ENCODE results near the gene HTRA3. TPM values are rescaled to one million over a fixed set of nuclear protein-coding genes. Genes with fewer than 3 reads are reported as not detected.

Gene HTRA3
- total RNA-seq, 1 donor from 2014 or later = 3.4 TPM

- no peaks in the 10 kb centered on the region for H3K36me3 Mint-ChIP-seq (ENCODE audit: low read depth)
- H3K27me3 Mint-ChIP-seq (ENCODE audit: low read depth) = peaks cover 5% of the 10 kb centered on the region
- no peak for DNase-seq (ENCODE audit: low read depth, low spot score)
- peaks cover 5% of the 10 kb centered on the region for H3K4me1 Mint-ChIP-seq
- no peak overlapping the region for H3K27ac Mint-ChIP-seq (ENCODE audit: unreplicated experiment)
- no peak overlapping the region for H3K4me3 Mint-ChIP-seq
- H3K9me3 Mint-ChIP-seq = no peaks in the 10 kb centered on the region
- TF ChIP-seq CTCF (conservative IDR thresholded peaks at IDR 0.05) = no peak
Observed at GRCh38 chr4:8276358-8277240, 7.0 kb downstream of the HTRA3 start.

- Mint-ChIP-seq H3K36me3 (ENCODE audit: low read depth) (no peaks in the 10 kb centered on the region), H3K4me3 (no peak overlapping the region), H3K9me3 (no peaks in the 10 kb centered on the region), H3K27ac (ENCODE audit: unreplicated experiment) (no peak overlapping the region), H3K4me1 (peaks cover 5% of the 10 kb centered on the region), H3K27me3 (ENCODE audit: low read depth) (no peaks in the 10 kb centered on the region)
- TF ChIP-seq CTCF (conservative IDR thresholded peaks at IDR 0.05) = no peak
- DNase-seq (ENCODE audit: low read depth, low spot score) = no peak
Observed at GRCh38 chr4:8277356-8278008, 7.9 kb downstream of the HTRA3 start.

DNA sequence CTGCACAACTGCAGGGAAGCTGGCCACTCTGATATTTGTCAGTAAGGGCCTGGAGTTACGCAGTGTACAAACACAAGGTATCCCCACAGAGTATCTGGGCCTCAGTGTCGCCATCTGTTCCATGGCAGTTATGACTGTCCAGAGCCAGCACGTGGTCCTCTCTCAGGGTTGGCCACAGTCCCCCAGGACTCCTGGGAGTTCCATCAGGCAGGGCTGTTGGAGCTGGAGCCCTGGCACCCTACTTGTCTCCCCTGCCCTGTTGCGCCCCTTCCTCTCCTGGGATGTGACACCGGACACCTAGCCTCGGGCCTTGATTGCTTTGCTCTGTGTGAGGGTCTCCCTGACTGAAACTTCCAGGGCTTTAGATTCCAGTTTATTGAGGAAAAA lies 8.4 kb downstream of the HTRA3 start:
- H3K4me1 Mint-ChIP-seq = peaks cover 5% of the 10 kb centered on the region
- no peaks in the 10 kb centered on the region for H3K36me3 Mint-ChIP-seq (ENCODE audit: low read depth)
- no peak overlapping the region for H3K4me3 Mint-ChIP-seq
- no peak for TF ChIP-seq CTCF (conservative IDR thresholded peaks at IDR 0.05)
- DNase-seq (ENCODE audit: low read depth, low spot score) = no peak
- H3K27ac Mint-ChIP-seq (ENCODE audit: unreplicated experiment) = no peak overlapping the region
- H3K9me3 Mint-ChIP-seq = no peaks in the 10 kb centered on the region
- no peaks in the 10 kb centered on the region for H3K27me3 Mint-ChIP-seq (ENCODE audit: low read depth)

DNA sequence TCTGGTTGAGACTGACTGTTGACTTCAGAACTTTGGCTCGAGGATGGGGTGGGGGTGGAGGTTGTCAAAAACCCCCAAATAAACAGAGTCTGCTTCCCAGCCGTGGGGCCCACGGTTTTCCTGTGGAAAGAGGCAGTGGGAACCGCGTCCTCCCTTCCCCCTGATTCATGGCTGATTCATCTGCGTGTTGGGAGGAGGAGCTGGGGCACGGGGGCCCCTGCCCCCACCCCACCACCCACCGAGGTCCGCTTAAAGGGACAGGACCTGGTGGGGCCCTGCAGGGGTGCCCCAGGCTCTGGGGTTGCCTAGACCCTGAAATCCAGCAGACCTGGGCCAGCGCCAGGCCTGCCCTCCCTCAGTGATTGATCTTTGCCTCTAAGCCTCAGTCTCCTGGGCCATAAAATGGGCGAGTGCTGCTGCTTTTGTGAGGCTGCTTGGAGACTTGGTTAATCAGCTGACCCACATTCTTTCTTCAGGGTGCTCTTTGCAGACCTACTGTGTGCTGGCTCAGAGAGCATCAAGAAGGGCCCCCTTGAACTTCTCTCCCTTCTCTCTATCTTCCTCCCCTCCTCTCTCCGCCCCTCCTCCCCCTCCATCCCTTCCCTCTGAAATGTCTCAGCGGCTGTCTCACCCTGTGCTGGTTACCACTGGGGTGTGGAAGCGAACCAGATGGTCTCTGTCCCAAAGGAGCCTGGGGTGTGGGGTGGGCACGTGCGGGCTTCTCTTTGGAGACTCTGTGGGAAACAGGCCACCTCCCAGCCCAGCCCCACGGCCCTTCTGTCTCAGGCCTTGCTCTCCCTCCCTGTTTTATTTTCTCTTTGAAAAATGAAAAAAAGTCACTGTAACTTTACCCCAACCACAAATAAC lies 9.1 kb downstream of the HTRA3 start:
- H3K36me3 Mint-ChIP-seq (ENCODE audit: low read depth) = no peaks in the 10 kb centered on the region
- no peak for TF ChIP-seq CTCF (conservative IDR thresholded peaks at IDR 0.05)
- no peak for DNase-seq (ENCODE audit: low read depth, low spot score)
- peaks cover 5% of the 10 kb centered on the region for H3K4me1 Mint-ChIP-seq
- H3K9me3 Mint-ChIP-seq = no peaks in the 10 kb centered on the region
- H3K27me3 Mint-ChIP-seq (ENCODE audit: low read depth) = no peaks in the 10 kb centered on the region
- H3K27ac Mint-ChIP-seq (ENCODE audit: unreplicated experiment) = no peak overlapping the region
- H3K4me3 Mint-ChIP-seq = no peak overlapping the region

Measured in neural crest cell (in vitro differentiated cells).